Measurements from ENCODE around the gene NTSR1. TPM values are rescaled to one million over a fixed set of nuclear protein-coding genes. Genes with fewer than 3 reads are reported as not detected.
A peak's percentile ranks its signal among the peaks of the same experiment; 100 is the strongest.

The NTSR1 gene
- polyA plus RNA-seq, 3 donors: 1.2 to 3.0 (median 1.4) TPM

DNA sequence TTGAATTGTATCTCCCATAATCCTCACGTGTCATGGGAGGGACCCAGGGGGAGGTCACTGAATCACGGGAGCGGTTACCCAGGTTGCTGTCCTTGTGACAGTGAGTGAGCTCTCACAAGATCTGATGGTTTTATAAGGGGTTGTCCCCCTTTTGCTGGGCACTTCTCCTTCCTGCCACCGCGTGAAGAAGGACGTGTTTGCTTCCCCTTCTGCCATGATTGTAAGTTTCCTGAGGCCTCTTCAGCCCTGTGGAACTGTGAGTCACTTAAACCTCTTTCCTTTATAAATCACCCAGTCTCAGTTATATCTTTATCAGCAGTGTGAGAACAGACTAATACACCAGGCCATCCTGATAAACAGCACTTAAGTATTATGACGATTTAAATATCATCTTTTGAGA lies 78.7 kb downstream of the NTSR1 start:
- no peak for DNase-seq (ENCODE audit: extremely low read depth in 1 of 11, low read depth in 9 of 11, low spot score in 4 of 11)

DNA sequence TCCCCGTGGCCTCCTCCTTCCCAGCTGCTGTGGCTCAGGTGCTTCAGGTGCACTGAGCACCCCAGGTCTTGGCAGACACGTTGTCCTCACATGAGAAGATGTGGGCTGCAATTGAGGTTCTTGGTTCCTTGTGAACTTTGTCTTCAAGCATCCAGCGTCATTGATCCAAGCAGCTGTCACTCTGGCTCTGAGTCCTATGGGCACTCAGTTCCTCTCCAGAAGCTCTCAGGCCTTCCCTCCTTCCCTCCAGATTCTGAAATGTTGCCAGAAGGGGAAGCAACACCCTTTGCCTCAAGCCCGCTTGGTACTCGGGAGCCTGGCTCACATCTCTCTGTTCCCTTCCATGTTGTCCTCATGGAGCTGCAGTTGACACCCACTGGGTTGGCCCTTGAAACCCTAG lies 79.2 kb downstream of the NTSR1 start:
- DNase-seq (ENCODE audit: extremely low read depth in 1 of 11, low read depth in 9 of 11, low spot score in 4 of 11): no peak

DNA sequence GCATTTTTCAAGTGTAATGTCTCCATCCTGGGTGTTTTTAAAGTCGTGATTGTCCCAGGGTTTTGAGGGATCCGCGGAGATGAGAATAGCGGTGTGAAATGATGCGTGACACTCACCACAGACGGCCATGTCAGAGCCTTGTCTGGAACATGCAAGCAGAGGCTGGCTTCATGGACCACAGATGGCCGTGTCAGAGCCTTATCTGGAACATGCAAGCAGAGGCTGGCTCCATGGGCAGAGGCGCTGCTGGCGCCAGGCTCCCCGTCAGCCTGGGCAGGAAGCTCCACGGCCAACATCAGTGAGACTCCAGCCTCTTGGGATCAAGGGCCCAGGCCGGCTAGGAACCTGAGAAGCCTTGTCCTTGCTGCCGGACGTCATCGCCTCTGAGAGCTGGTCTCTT lies 80.0 kb downstream of the NTSR1 start:
- DNase-seq (ENCODE audit: extremely low read depth in 1 of 11, low read depth in 9 of 11, low spot score in 4 of 11): no peak

DNA sequence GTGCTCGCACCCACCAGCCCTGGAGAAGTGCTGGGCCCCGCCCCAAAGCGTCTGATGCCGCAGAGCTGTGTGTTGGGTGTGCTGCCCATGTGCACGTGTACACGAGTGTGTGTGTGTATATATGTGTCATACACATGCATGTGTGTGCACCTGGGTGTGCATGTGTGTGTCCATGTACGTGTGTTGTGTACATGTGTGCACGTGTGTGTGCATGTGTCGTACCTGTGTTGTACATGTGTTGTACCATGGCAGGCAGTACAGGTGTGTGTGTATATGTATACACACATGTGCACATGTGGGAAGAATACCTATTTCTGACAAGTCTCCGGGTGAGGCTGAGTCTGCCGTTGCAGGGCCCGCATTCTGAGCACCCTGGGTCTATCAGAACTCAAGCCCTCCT lies 81.4 kb downstream of the NTSR1 start:
- no peak for DNase-seq (ENCODE audit: extremely low read depth in 1 of 11, low read depth in 9 of 11, low spot score in 4 of 11)

DNA sequence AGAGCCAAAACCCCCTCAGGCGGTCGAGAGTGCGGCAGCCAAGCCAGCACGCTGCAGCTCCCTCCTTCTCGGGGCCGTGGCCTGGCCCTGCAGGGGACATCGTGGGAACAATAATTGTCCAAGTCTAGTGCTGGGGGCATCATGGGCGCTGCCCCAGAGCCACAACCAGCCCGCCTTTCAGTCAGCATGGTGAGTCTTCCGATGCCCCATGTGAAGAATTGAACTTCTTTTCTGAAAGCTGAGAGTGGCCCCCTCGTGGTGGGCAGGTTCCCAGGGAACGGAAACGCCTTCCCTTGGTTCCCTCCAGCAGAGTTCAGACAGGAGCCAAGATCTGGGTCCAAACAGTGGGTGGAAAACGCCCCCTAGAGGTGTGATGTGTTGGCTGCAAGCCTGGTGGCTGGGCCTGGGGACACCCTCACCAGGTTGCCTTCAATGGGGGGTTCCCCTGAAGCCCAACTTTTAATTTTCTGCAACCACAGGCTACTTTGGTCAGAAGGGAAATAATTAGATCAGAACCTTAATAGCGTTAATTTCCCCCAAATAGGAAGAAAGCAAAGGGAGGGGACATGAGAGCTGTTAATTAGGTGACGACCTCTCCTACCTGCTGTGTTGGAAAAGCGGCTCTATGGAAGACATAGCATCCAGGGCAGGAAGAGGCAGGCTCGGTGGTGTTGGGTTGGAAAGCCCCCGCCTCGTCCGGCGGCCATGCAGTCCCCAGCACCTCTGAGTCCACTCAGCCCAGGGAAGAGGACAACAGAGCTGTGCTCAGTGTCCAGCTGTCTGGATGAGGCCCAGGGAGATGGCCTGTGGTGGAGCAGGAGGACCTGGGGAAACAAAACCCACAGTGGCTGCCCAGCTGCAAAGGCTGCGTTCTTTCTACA lies 82.9 kb downstream of the NTSR1 start:
- peak in 9 of 11 donors; percentile 72 to 90 (median 83) for DNase-seq (ENCODE audit: extremely low read depth in 1 of 11, low read depth in 9 of 11, low spot score in 4 of 11)

DNA sequence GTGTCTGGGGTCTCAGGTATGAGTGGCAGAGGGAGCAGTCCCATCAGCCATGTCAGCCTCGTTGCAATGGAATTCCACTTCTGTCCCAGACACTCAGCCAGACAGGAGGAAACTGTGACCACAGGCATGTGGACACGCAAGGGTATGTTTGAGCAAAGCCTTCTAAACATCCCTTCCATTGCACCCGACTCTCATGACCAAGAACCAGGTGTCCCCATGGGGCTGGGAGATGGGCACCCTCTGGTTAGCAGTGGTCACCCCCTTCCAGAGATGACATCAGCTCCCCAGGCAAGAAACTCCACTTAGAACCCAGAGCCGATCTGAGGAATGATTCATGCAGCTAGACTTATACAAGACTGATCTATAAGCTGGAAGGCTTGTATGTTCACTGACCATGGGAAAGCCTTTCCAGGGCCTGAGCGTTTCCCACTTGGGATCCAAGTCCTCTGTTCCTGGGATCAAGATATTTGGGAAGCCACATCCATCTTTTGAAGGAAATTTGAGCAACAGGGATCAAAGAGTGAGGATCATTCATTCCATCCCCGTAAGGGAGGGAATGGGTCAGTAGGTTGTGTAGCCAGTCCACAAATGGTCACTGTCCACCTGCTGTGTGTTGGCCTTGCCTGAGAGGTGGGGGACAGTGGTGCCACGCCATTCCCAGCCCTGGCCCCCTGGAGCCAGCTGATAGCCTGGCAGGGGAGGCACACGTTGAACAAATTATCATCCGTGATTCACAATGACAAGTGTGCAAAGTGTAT lies 83.7 kb downstream of the NTSR1 start:
- DNase-seq (ENCODE audit: extremely low read depth in 1 of 11, low read depth in 9 of 11, low spot score in 4 of 11): no peak

DNA sequence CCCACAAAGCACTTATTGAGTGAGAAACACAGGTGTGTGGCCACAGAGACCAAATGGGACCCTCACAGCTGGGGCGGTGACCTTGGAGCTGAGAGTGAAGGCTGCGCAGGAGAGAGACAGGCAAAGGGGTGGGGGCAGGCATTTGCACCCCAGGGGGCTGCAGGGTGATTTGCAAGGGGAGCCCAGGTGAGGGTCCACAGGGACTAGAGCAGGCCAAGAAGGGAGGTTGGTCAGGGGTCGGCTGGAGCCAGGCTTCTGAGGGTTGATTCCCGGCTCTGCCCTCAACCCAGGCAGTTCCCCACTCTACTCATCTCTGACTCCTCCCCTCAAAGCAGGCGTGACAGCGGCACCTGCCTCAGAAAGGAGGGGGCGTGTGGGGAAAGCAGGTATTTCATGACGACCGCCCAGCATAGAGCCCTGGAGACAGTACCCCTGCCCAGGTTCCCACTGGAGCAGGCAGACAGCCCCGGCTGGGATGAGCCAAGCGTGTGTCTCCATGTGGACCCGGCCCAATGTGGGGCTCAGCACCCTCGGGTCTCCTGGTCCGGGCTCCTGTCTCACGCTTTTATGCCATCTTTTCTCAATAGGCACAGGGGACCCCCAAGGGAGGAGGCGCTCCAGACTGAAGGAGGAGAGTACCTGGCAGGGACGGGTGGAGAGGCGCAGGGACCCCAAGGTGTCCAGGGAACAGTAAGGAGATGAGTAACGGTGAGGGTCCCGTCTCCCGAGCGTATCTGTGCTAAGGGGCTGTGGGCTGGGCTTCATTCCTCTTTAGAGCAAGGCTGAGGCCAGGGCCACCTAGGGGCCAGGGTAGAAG lies 84.5 kb downstream of the NTSR1 start:
- DNase-seq (ENCODE audit: extremely low read depth in 1 of 11, low read depth in 9 of 11, low spot score in 4 of 11): no peak

DNA sequence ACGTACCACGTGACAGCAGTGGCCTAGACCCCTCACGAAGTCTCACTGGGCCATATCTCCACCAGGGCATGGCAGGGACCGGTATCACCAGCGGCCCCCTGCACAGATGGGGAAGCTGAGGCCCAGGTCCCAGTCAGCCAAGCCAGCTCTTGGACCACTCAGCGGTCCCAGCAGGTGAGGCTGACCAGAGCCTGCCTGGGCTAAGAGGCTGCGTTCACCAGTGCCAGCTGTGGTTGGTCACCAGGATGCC lies 85.0 kb downstream of the NTSR1 start:
- DNase-seq (ENCODE audit: extremely low read depth in 1 of 11, low read depth in 9 of 11, low spot score in 4 of 11): no peak

DNA sequence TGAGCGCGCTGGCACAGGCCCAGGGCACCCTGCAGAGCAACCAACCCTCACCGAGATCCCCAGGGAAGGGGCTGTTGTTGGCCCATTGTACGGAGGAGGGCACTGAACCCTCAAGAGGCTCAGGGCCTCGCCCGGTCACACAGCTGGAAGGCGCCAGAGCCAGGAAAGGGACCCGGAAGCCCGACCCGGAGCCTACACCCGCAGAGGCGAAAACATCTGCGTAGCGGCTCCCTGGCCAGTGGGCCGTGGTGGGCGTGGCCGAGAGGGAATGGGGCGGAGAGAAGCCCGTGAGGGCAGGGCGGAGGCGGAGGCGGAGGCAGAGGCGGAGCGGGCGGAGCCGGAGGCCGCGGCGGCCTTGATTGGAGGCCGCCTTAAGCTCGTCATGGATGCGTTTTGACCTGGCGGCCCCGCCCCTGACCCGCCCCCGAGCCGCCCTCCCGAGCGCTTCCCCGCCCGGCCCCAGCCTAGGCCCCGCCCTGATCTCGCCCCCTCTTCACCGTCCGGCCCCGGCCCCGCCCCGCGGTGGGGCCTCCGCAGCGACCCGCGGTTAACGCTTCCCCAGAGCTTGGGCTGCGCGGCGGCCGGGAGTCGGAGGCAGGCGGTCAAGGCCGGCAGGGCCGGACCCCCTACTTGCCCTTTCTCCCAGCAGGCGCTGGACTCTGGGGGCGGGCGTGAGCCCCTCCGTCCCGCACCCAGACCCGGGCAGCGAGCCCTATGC lies 85.5 kb downstream of the NTSR1 start:
- peak in 10 of 11 donors; percentile 78 to 94 (median 92) for DNase-seq (ENCODE audit: extremely low read depth in 1 of 11, low read depth in 9 of 11, low spot score in 4 of 11)

DNA sequence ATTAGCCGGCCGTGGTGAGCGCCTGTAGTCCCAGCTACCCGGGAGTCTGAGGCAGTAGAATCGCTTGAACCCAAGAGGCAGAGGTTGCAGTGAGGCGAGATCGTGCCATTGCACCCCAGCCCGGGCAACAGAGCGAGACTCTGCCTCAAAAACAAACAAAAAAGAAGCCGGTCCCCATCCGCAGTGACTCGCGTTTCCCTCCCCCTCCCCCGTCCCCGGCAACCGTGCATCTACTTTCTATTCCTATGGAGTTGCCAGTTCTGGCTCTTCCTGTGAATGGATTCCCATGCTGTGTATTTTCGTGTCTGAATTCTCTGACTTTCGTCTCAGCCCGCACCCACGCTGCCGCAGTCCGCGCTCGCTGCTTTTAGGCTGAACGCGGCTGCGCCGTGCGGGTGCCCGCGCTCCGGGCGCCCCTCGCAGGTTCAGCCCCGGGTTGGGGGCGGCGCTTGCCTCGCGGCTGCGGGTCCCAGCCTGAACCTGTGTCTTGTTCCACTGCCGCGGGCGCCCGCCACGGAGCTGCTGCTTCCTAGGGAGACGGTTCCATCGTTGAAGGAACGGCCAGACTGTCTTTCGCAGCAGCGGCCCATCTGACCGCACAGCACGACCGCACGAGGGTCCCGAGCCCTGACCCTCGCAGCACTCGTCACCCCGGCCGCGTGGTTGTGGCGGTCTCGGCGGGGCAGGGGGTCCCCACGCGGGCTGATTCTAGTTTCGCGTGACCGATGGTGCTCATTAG lies 86.6 kb downstream of the NTSR1 start:
- DNase-seq (ENCODE audit: extremely low read depth in 1 of 11, low read depth in 9 of 11, low spot score in 4 of 11): no peak

DNA sequence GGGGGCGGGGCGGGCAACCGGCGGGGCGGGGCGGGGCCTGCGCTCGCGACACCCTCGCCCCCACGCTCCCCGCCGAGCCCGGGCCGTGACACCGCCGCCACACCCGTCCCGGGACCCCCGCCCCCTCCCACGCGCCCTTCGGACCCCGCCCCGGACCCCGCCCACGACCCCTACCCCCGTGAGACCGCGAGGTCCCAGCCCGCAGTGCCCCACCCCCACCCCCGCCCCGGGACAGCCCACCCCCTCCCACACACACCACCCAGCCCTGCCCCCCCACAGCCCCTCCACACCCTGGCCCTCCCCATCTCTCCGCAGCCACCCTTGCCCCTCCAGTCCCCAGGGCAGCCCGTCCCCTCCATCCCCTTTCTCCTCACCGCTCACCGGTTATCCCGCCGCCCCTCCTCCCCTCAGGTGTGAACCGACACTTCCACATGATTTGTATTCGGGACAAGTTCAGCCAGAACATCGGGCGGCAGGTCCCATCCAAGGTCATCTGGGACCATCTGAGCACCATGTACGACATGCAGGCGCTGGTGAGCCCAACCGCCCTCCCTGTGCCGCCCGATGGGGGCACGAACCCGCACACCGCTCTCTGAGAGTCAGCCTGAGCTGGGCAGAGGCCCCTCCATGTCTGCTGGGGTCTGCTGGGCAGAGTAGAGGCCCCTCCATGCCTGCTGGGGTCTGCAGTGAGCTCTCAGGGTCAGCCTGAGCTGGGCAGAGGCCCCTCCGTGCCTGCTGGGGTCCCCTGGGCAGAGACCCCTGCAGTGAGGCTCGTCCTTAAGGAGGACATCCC lies 88.3 kb downstream of the NTSR1 start:
- DNase-seq (ENCODE audit: extremely low read depth in 1 of 11, low read depth in 9 of 11, low spot score in 4 of 11): no peak

DNA sequence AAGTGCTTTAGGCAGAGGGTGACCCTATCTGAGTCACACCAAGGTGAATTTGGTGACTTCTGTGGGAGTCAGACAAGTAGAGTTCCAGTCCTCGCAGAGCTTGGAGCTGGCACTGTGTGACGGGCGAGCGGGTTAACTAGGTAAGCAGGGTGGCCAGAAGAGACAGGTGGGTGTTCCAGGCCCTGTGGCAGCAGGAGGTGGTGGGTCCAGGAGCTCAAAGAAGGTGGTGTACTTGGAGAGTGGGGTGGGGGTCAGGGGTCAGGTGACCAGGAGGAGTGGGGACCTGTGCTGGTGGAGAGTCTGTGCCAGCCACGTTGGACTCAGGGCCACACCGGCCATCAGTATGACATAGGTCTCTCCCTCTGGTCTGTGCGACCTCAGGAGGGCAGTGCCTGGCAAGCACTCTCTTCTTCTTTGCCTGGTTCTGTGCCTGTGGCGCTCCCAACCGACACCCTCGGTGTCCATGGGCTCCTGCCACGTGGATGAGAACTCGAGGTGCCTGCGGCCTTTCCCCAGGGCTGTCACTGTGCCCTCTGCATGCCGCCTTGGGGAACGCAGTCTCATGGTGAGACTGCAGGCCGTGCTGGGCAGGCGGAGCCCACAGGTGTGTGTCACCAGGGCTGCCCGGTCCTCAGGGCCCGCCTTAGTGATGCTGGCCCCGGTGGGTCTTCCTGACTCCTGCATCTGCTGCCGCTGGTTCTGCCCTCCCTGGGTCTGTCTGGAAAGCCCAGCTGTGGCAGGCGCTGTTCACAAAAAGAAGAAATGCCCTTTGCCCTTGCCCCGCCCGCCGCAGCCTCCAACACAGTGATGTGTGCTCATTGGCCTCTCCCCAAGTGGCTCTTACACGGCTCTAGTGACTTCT lies 89.3 kb downstream of the NTSR1 start:
- DNase-seq (ENCODE audit: extremely low read depth in 1 of 11, low read depth in 9 of 11, low spot score in 4 of 11): no peak

DNA sequence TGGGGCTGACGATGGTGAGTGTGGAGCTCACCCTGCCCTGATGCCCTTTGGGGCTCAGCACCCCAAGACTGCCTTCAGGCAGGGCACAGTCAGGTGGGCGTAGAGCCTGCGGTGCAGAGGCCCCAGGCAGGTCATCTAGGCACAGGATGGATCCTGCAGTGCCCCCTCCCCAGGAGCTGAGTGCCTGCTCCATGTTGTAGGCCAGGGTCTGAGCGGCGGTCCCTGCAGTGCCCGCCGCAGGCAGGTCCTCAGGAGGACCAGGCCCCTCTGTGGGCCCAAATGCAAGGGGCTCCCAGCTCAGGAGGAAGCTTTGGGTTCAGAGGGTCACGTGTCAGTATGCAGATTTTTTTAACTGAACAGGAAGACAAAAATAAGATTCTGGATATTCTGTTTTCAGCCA lies 90.4 kb downstream of the NTSR1 start:
- DNase-seq (ENCODE audit: extremely low read depth in 1 of 11, low read depth in 9 of 11, low spot score in 4 of 11): no peak

DNA sequence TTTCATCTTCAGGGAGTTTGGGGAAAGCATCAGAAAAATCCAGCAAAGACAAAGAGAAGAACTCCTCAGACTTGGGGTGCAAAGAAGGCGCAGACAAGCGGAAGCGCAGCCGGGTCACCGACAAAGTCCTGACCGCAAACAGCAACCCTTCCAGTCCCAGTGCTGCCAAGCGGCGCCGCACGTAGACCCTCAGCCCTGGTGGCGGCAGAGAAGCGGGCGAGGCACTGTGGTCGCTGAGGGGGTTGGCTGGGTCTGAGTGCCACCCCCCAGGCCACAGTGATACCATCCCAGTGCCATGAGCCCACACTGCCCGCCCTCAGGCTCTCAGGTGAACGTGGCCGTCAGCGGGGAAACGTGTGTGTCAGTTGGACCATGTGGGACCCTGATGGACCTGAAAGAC lies 90.8 kb downstream of the NTSR1 start:
- no peak for DNase-seq (ENCODE audit: extremely low read depth in 1 of 11, low read depth in 9 of 11, low spot score in 4 of 11)

DNA sequence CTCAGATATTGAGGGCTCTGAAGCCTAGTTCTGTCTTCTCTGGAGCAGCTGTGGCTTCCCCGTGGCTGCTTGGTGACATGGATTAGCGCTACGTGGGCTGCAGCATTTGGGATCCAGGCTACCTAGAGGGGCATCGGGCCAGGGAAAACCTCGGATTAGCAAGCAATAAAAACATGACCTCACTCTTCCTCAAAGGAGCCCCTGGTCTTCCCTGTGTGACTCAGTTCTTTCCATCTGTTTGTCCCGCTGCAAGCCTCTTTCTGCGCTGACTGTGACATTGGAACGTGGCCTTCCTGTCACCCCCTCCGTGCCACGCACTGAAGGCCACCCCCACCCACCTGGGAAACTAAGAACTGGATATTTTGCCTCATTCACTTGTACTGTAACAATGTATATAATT lies 91.2 kb downstream of the NTSR1 start:
- no peak for DNase-seq (ENCODE audit: extremely low read depth in 1 of 11, low read depth in 9 of 11, low spot score in 4 of 11)

DNA sequence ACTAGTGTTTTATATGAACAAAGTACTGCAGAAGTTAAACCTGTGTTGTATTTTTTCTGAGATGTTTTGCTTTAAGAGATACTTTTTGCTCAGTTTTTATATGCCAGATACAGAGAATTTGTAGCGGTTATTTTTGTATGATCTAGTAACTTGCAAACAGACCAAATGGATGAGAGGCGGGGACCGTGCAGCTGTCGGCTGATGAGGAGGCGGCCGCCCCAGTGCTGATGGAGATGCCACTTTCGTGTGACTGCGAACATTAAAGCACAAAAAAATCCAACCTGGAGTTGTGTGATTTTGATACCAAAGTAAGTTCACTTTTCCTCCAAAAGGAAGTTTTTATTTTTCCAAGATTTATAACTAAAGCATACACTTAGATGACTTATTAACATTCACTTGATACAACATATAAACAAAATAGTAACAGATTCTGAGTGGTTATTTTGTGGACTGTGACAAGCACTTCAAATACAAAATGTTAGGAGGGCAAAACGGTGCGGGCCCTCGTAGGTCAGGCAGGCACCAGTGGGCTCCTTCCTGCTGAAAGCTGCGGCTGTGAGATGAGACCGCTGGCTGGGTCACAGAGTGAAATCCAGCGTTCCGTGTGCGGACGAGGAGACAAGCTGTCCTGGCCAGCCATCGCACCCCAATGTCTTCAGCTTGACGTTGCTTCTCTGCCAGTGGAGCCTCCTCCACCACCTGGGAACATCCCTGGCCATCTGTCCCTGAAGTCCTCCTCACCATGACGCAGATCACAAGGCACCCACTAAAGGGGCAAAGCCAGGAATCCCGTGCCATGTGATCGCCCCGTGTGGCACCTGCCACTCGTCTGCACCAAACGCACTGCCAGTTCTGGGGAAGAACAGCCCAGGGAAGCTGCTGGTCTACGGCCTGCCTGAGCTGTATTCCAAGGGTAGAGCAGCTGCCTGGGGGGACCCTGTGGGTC lies 92.0 kb downstream of the NTSR1 start:
- DNase-seq (ENCODE audit: extremely low read depth in 1 of 11, low read depth in 9 of 11, low spot score in 4 of 11): no peak
